HG03045 (cell line): Measurements from ENCODE around the gene EARS2.
"Not testable (repeated sequence)": the region's sequence is repeated elsewhere in the genome, so short reads cannot be mapped to it uniquely, and the experiment has no call there.

ENCODE experiments used
- ATAC-seq: cut with Tn5 transposase; IDR thresholded peaks from one replicate; pipeline ENCODE4 v1.9.1; 2021; ENCODE audit warnings: mild to moderate bottlenecking, moderate library complexity; ENCODE audit not compliant: unreplicated experiment

EARS2 gene

GRCh38 chr16:23485257-23485614 is 71.9 kb downstream of the EARS2 start:
- no peak for ATAC-seq

GRCh38 chr16:23484510-23485256 is 72.5 kb downstream of the EARS2 start:
- no peak for ATAC-seq

- ATAC-seq, result not testable (repeated sequence)
These were observed 73.7 kb downstream of the EARS2 start for GRCh38 chr16:23483492-23483891.

GRCh38 chr16:23482778-23483177 is 74.4 kb downstream of the EARS2 start:
- no peak for ATAC-seq

- no peak for ATAC-seq
These were observed 76.9 kb downstream of the EARS2 start for GRCh38 chr16:23480257-23480656.

- no peak for ATAC-seq
These were observed 78.0 kb downstream of the EARS2 start for GRCh38 chr16:23479138-23479537.

GRCh38 chr16:23478566-23478965 is 78.6 kb downstream of the EARS2 start:
- no peak for ATAC-seq

GRCh38 chr16:23476289-23476688 is 80.9 kb downstream of the EARS2 start:
- ATAC-seq, result no peak
